Renal cortical epithelial cell (primary cell): Measurements from ENCODE around the gene TBC1D2B. TPM values are rescaled to one million over a fixed set of nuclear protein-coding genes. Genes with fewer than 3 reads are reported as not detected.
"Not testable (repeated sequence)": the region's sequence is repeated elsewhere in the genome, so short reads cannot be mapped to it uniquely, and the experiment has no call there.

Source experiments
- DNase-seq: peaks from one replicate; pipeline ENCODE4 v3.0.0-alpha.2; 2011; ENCODE audit warnings: low read depth
- total RNA-seq: library from RNA; depleted of rRNA; stranded (reverse); fragments of >200 nt; gene quantifications from 2 replicates; pipeline ENCODE4 v1.2.3, GENCODE V29; 2014

Gene TBC1D2B
- total RNA-seq, 1 donor from 2014 or later: 23.7 TPM

- DNase-seq: no peak
Measured at GRCh38 chr15:78002996-78003395, 74.5 kb downstream of the TBC1D2B start.

DNA sequence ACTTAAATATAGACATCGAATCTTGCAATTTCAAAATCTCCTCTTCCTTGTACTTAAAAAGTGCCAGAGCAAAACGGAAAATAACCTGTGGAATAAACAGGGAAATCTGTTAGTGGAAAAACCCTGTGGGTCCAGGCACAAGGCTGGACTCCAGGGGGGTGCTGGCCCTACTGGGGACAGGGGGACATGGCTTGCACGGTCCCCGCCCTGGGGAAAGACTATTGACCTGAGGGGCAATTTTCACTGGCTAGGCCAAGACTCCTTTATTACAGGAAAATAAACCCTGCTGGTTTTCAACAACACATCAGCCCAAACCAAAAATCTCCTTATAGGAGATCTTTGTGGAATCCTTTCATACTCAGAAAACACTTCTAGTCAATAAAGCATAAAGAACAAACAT, 75.9 kb downstream of the TBC1D2B start:
- DNase-seq: no peak

DNA sequence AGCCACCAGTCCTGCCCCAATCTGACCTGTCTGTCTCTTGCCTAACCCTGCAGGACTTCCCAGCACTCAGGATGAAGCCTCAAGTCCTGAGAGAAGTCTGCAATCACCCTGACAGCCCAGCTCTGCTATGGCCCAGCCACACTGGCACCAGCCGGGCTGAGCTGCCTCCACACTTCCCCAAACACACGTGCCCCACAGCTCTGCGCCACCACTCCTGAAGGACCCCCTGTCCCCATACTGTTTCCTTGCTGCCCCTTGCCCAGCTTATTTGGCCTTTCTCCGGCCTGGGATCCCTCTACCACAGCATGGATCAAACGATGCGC, 76.6 kb downstream of the TBC1D2B start:
- DNase-seq: no peak

GRCh38 chr15:78000091-78000926, 77.2 kb downstream of the TBC1D2B start:
- peak; percentile 59 for DNase-seq

- DNase-seq: no peak
Measured at GRCh38 chr15:77999486-77999885, 78.0 kb downstream of the TBC1D2B start.

DNA sequence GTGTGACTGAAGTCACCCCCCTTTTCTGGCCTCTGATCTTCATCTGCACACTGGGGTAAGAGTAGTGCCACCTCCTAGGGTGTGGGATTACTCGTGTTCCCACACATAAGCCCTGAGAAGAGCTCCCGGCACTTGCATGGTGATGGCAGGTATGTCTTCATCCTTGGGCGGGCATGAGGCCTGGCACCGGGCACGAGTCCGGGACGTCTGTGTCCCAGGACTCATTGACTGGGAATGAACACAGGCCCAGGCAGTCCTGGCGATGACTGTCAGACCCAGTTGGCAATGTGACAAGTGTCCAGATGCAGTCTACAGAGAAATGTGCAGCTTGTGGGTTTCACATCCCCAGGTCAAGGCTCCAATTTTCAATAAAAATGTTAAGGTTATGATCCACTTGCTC, 78.9 kb downstream of the TBC1D2B start:
- DNase-seq: no peak

GRCh38 chr15:77997761-77998554, 79.6 kb downstream of the TBC1D2B start:
- not testable (repeated sequence) for DNase-seq

DNA sequence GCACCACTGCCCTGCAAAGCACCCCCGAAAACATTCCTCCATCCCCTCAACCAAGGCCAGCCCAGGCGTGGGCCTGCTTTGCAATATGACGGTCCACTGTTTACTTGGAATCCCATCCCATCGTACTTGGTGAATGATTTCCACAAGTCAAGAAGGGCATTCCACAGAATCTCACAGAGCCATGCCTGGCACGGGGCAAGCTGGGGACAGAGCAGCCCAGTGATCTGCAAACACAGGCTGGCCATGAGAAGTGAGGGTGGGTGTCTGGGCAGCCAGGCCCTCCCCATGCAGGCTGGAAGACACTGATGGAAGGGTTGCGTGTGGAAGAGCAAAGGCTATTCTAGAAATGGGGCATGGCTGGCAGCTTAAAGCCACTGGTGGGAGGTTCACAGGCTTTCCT, 80.3 kb downstream of the TBC1D2B start:
- DNase-seq: not testable (repeated sequence)

GRCh38 chr15:77996713-77997171, 80.8 kb downstream of the TBC1D2B start:
- DNase-seq: not testable (repeated sequence)

GRCh38 chr15:77996226-77996625, 81.3 kb downstream of the TBC1D2B start:
- DNase-seq: not testable (repeated sequence)

- not testable (repeated sequence) for DNase-seq
Measured at GRCh38 chr15:77995537-77995918, 82.0 kb downstream of the TBC1D2B start.

GRCh38 chr15:77994893-77995536, 82.5 kb downstream of the TBC1D2B start:
- peak; percentile 40 for DNase-seq

GRCh38 chr15:77993970-77994693, 83.4 kb downstream of the TBC1D2B start:
- peak; percentile 89 for DNase-seq

GRCh38 chr15:77993374-77993911, 84.1 kb downstream of the TBC1D2B start:
- no peak for DNase-seq

- DNase-seq: no peak
Measured at GRCh38 chr15:77992356-77993222, 84.9 kb downstream of the TBC1D2B start.

GRCh38 chr15:77991658-77992201, 85.8 kb downstream of the TBC1D2B start:
- DNase-seq: not testable (repeated sequence)

DNA sequence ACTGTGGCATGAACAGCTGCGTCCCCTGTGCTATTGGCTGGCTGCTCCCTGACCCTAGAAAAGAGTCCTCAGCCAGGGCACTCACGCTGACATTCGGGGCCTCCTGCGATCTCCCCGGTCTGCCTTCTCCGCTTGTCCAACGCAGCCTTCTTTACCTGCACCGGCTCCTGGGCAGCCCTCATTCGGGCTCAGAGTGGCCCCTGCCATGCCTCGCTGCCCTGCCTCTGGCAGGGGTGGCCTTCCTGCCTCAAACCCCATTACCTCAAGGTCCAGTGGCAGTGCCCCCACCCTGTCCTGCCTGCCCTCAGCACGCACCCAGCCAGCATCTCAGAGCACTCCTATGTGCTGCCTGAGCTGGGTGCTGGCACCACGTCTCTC, 86.5 kb downstream of the TBC1D2B start:
- DNase-seq: no peak

DNA sequence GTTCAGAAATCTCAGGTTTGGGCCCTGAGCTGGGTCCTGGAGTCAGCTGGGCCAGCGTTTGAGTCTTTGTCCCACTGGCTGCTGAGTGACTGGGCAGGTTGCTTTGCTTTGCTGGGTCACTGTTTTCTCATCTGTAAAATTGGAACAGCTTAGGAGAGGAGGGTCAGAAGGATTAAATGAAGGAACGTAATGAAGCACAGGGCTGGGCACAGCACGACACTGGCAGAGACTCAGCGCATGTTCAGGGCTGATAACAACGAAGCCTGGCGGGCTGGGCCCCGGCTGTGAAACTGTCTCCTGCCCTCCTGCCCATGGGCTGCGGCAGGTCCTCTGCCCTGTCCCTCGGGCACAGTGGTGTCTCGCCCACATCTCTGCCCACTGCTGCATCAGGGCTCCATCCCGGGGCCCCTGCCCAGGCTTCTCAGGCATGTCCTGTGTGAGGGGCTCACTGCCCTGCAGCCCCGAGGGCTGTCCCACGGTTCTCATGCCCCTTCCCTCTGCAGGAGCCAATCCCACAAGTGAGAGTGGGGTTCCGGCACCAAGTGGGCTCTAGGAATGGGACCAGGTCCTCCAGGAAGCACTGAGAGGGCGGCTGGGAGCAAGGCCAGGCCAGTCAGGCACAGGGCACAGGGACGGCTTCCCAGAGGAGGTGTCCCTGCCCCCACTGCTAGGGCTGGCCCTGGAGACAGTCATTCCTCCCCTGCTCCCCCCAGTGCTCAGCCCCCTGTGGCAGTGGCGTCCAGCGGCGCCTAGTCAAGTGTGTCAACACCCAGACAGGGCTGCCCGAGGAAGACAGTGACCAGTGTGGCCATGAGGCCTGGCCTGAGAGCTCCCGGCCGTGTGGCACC, 88.0 kb downstream of the TBC1D2B start:
- DNase-seq: no peak
